Dedifferentiated amniotic fluid mesenchymal stem cell (primary cell): ENCODE data around the gene KLHL14.
"Not testable (repeated sequence)": the region's sequence is repeated elsewhere in the genome, so short reads cannot be mapped to it uniquely, and the experiment has no call there.

ENCODE experiments used
- DNase-seq: peaks from one replicate; pipeline ENCODE4 v3.0.0-alpha.2; 2016; ENCODE audit errors: extremely low spot score

Gene KLHL14, protein sequence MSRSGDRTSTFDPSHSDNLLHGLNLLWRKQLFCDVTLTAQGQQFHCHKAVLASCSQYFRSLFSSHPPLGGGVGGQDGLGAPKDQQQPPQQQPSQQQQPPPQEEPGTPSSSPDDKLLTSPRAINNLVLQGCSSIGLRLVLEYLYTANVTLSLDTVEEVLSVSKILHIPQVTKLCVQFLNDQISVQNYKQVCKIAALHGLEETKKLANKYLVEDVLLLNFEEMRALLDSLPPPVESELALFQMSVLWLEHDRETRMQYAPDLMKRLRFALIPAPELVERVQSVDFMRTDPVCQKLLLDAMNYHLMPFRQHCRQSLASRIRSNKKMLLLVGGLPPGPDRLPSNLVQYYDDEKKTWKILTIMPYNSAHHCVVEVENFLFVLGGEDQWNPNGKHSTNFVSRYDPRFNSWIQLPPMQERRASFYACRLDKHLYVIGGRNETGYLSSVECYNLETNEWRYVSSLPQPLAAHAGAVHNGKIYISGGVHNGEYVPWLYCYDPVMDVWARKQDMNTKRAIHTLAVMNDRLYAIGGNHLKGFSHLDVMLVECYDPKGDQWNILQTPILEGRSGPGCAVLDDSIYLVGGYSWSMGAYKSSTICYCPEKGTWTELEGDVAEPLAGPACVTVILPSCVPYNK

GRCh38 chr18:32772581-32773381, at the start of gene KLHL14:
TSS of gene KLHL14 (minus strand) at chr18:32773023. CDS start at chr18:32770591, 2,432 bp downstream.
- DNase-seq = no peak

- no peak for DNase-seq
Observed at GRCh38 chr18:32822197-32822596, 49.4 kb upstream of the KLHL14 start.

- DNase-seq = no peak
Observed at GRCh38 chr18:32815881-32816280, 43.1 kb upstream of the KLHL14 start.

- no peak for DNase-seq
Observed at GRCh38 chr18:32812342-32812741, 39.5 kb upstream of the KLHL14 start.

DNA sequence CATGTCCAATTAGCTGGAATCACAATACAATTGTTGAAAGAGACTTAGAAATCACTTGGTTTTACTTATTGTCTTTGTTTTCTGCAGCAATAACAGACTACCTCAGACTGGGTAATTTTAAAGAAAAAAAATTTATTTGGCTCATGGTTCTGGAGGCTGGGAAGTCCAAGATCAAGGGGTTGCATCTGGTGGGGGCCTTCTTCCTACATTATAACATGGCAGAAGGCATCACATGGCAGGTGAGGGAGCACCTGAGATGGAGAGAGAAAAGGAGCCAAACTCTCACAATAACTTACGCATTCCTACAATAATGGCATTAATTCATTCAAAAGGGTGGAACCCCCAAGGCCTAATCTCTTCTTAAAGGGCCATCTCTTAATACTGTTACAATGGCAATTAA, 37.5 kb upstream of the KLHL14 start:
- no peak for DNase-seq

DNA sequence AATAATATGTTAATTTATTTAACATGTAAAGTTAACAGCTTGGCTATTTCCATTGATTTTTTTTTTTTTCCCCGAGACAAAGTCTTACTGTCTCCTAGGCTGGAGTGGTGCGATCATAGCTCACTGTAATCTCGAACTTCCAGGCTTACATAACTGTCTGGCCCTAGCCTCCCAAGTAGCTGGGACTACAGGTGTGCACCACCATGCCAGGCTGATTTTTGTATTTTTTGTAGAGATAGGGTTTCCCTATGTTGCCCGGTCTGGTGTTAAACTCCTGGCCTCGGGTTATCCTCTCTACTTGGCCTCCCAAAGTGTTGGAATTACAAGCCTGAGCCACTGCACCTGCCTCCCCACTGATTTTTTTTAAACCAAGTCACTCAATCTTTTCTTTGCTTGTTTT, 32.5 kb upstream of the KLHL14 start:
- DNase-seq = no peak

- no peak for DNase-seq
Observed at GRCh38 chr18:32804134-32804888, 31.5 kb upstream of the KLHL14 start.

DNA sequence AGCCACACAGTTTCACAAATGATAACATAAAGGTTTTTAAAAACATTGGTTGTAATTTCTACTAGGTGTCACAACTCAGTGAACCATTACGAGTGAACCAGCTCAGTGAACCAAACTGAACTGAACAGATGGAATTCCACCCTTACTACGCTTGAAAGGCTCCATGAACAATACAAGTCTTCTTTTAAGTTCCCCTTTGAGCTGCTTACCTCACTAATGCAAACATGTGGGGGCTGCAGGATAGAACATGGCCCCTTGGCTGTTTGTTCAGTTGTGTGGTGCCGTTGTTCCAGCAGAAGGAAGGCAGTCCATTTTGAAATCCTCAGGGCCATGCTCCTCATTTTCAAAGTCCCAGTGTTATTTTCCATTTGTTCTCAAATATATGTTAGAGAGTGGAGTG, 30.7 kb upstream of the KLHL14 start:
- DNase-seq = no peak

- DNase-seq = no peak
Observed at GRCh38 chr18:32802591-32803451, 30.0 kb upstream of the KLHL14 start.

DNA sequence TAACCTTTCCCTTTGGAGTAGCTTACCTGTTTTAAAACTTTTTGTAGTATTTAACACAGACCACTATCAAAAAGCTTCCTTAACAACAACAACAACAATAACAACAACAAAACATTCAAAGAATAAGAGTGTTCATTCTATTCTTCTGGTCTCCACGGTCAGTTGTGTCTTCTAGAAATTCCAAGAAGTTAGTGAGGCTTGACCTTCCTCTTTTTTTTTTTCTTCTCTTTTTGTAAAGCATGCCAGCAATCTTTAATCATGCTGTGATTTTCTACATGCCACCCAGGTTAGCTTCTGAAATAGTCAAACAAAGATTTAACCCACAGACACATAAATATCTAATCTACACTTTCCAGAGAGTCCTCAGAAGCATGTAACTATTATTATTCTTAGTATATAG, 28.4 kb upstream of the KLHL14 start:
- no peak for DNase-seq

DNA sequence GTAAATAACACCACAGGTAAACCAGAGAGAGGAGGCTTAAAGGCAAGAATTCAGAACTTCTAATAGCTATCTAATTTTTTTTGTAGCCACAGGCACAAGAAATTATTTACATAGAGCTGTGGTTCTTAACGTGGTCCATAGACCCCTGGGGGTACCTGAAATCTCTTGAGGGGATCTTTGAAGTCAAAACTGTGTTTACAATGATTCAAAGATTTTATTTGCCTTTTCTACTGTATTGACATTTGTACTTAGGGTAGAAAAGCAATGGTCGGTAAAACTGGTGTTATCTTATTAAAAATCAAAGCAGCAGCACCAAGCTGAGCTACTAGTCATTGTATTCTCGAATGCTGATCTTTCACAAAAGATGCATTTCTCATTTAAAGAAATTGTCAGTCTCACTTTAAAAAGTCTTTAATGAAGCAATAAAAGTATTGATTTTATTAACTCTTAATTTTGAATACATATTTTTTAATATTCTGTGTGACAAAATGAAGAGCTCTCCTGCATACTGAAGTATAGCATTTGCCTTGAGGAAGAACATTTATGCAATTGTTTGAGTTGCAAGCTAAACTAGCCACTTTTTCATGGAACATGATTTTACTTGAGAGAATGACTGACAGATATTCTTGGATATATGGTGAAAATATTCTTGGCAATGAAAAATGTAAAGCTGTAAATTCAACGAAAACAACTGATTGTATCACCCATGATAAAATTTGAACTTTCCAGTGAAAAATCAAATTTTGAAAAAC, 25.6 kb upstream of the KLHL14 start:
- no peak for DNase-seq

- DNase-seq = not testable (repeated sequence)
Observed at GRCh38 chr18:32794667-32795066, 21.8 kb upstream of the KLHL14 start.

DNA sequence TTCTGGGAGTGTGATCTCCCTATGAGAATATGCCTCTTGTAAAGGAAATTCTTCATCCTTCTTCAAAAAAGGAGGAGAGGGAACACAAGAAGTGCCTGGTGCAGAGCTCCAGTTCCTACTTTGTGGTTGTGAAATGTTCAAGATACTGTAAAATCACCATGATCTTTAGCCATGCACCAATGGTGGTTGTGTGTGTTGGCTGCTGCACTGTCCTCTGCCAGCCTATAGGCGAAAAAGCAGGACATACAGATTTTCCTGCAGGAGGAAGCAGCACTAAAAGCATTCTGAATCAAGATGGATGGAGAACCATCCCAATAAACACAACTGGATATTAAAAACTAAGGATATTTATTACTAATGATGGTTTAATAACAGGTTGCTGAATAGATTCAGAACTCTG, 6.2 kb upstream of the KLHL14 start:
- no peak for DNase-seq

DNA sequence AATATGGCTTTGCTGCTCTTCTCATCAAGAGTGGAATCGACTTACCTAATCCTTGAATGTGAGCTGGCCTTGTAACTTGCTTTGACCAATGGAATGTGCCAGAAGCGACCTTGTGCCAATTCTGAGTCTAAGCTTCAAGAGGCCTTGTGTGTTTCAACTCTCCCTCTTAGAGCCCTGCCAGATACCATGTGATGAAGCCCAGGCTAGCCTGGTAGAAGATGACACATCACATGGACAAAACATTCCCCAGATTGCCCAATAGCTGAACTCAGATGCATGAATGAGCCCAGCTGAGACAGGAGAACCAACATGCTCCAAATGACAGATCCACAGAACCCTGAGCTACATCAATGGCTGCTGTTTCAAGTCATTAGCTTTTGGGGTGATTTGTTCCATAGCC, 4.2 kb upstream of the KLHL14 start:
- DNase-seq = no peak

DNA sequence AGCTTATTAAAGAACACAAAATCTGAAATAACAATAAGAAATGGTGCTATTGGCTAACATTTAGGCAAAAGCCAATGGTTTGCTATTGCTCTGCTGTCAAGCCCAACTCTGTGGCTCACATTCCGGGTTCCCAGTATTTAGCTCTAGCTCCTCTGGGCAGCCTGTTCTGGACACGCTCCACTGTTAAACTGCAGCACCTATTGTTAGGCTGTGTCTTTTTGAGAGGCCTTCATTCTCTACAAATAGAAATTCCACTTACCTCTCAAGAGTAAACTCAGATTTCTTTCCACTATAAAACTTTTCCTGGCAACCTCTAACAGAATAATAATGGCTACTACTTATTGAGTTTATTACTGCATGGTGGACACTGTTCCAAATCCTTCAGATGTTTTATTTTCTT, 3.7 kb upstream of the KLHL14 start:
- DNase-seq = no peak

- no peak for DNase-seq
Observed at GRCh38 chr18:32775628-32776027, 2.8 kb upstream of the KLHL14 start.

DNA sequence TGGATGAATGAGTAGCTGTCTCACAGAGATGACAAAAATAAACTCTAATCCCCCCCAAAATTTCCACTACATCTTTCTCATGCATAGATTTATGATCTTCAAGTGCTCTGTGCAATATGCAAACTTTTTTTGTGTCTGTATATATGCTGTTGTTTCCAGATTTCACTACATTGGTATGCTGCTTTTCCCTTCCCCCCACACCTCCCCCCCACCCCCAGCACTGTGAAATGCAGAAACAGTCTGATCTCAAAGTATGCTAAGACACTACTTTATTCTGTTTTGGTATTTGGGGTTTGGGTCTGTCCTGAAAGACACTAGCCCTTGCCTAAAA, 524 bp upstream of the KLHL14 start:
- DNase-seq = no peak

GRCh38 chr18:32771871-32772580, 797 bp downstream of the KLHL14 start:
- no peak for DNase-seq

- DNase-seq = no peak
Observed at GRCh38 chr18:32771169-32771751, 1.6 kb downstream of the KLHL14 start.
